GM21529 (cell line): ENCODE results near the gene MAST2.

Experiments
- ATAC-seq: cut with Tn5 transposase; IDR thresholded peaks from one replicate; pipeline ENCODE4 v1.9.1; 2021; ENCODE audit not compliant: unreplicated experiment

The MAST2 gene

DNA sequence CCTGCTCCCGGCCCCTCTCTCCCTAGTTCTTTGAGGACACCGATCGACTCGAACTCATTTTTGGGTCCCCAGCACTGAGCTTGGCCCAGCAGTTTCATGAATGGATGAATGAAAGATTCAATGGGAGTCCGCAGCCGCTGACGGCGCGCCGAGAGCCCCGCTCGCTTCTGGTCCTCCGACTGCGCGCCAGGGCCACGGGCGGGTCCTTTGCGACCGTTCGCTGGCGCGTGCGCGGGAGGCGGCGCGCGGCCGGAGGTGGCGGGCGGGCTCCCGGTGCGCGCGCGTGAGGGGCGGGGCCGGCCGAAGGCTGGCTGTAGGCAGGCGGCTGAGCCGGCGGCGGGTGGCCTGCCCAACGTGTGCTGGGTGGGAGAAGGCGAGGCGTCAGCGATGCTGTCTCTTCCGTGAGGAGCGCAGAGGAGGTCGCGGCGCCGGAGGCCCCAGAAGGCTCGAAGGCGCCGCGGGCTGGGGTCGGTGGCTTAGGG lies at the start of gene MAST2:
Gene MAST2 (plus strand): TSS at position 314 of the 482 bp plus-strand sequence. CDS start 284 bp downstream, outside the sequence.
- peak; percentile 81 for ATAC-seq

- ATAC-seq = no peak
These were observed 47.7 kb upstream of the MAST2 start for GRCh38 chr1:45755697-45756096.

DNA sequence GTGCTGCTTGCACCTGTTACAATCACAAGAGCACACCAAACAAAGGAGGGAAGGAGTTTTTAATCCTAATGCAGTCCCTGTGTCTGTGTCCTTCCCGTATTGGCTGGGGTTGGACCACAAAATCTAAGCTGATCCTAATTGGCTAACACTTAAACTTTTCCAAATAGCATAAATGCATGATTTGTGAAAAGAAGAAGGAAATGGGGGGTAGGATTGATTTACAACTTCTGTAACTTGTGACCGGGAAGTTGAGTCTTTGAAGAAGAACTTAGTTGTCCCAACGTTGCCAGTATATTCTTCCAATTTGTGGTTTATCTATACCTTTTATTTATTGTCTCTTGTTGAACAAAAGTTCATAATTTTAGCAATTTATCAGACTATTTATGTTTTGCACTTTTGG lies 41.1 kb upstream of the MAST2 start:
- no peak for ATAC-seq

GRCh38 chr1:45765999-45766792 lies 37.2 kb upstream of the MAST2 start:
- no peak for ATAC-seq

- no peak for ATAC-seq
These were observed 36.4 kb upstream of the MAST2 start for GRCh38 chr1:45767035-45767434.

DNA sequence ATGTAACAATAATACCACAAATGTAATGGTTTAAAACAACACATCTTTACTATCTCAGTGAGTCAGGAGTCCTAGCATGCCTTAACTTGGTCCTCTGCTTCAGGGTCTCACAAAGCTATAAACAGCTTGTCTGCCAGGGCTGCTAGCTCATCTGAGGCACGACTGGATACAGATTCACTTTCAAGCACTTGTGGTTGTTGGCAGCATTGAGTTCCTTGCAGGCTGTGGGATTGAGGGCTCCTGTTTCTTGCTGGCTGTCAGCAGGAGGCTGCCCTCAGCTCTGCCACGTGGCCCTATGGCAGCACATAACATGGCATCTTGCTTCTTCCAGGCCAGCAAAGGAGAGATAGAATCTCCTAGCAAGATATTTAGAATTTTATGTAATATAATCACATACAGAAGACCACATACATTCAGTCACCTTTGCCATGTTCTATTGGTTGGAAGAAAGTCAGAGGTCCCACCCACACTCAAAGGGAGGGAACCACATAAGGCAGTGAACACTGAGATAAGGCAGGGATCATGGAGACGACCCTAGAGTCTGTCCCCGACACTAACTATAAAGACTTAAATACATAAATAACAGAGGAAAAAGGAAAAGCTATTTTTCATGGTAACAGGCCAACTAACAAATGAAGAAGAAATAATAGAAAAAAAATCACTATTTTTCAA lies 34.0 kb upstream of the MAST2 start:
- ATAC-seq = no peak

- ATAC-seq = no peak
These were observed 30.4 kb upstream of the MAST2 start for GRCh38 chr1:45772971-45773370.

- no peak for ATAC-seq
These were observed 27.6 kb upstream of the MAST2 start for GRCh38 chr1:45775794-45776193.

GRCh38 chr1:45785583-45785982 lies 17.8 kb upstream of the MAST2 start:
- no peak for ATAC-seq

DNA sequence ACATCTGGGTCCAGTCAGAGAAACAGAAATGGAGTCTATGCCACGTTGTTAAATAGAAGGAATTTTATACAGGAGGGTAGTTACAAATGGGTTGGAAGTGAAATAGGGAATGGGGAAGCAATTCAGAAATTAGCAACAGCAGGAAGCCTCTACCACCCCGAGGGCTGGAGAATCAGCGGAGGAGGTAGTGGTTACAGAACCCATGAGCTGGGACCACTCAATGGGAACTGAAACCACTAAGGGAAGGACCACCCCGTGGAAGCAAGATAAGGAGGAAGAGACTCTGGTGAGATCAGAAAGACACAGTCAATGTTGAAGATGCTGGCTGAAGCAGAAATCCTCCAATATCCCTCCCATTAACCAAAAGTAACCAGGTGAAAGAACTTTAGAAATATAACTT lies 15.5 kb upstream of the MAST2 start:
- no peak for ATAC-seq

DNA sequence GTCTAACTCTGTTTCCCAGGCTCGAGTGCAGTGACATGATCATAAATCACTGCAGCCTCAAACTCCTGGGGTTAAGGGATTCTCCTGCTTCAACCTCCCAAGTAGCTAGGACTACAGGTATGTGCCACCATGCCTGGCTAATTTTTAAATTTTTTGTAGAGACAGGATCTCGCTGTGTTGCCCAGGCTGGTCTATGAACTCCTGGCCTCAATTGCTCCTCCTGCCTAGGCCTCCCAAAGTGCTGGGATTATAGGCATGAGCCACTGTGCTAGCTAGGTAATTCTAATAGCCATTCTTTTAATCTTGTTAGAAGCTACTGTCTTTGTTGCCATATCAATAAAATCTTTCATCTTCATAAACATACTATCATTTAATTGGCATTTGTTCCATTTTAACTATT lies 13.8 kb upstream of the MAST2 start:
- ATAC-seq = no peak

- ATAC-seq = no peak
These were observed 10.7 kb upstream of the MAST2 start for GRCh38 chr1:45792744-45793143.

- no peak for ATAC-seq
These were observed 9.3 kb upstream of the MAST2 start for GRCh38 chr1:45793942-45794604.

GRCh38 chr1:45796381-45796780 lies 7.0 kb upstream of the MAST2 start:
- no peak for ATAC-seq

DNA sequence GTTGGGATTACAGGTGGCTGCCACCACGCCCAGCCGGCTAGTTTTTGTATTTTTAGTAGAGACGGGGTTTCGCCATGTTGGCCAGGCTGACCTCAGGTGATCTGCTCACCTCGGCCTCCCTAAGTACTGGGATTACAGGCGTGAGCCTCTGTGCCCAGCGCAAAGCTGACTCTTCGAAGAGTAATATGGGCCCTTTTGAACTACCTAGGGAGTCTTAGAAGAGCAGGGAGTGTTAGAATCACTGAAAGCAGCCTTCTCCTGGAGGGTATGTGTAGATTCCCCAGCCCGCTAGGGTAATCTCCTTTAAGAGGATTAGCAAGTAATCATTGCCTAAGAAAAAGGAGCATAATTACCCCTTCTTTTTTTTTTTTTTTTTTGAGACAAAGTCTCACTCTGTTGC lies 6.5 kb upstream of the MAST2 start:
- ATAC-seq = no peak

- no peak for ATAC-seq
These were observed 2.5 kb upstream of the MAST2 start for GRCh38 chr1:45800899-45801298.

DNA sequence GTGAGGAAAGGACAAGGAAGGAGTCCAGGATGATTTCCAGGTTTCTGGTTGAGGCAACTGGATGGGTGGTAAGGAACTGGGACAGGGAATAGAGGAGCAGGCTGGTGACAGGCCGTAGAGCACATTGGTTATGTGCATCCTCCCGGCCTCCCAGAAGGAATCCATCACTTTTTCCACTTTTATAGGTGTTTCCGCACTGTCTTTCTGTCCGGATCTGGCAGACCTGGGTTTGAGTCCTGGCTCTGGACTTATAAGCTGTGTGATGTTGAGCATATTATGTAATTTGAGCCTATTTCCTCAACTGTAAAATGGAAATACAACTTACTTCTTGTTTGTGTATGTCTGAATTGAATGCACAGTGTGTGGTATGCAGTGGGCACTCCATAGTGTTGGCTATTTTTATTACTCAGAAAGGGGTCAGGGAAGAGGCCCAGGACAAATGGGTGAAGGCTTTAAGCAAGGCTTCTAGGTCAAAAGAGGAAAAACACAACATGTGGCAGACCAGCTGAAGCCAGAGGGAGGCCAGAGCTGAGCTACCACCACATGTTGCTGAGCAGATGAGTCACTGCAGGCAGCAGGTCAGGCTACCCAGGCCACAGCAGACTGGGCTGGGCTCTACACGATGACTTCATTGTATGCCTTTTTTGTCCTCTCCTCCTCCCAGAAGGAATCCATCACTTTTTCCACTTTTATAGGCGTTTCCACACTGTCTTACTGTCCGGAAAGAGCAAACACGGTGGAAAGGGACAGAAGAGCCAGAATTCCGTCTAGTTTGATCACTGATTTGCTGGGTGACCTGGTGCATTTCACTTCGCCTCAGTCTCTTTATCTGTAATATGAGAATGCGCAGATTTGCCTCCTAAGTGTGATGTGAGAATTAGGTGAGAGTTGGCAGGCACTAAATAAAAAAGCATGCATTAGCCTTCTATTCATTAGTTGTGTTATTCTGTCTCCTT lies 791 bp upstream of the MAST2 start:
- peak; percentile 36 for ATAC-seq

GRCh38 chr1:45803781-45804668 lies 613 bp downstream of the MAST2 start:
- ATAC-seq = peak; percentile 21

GRCh38 chr1:45804669-45804969 lies 1.2 kb downstream of the MAST2 start:
- no peak for ATAC-seq

DNA sequence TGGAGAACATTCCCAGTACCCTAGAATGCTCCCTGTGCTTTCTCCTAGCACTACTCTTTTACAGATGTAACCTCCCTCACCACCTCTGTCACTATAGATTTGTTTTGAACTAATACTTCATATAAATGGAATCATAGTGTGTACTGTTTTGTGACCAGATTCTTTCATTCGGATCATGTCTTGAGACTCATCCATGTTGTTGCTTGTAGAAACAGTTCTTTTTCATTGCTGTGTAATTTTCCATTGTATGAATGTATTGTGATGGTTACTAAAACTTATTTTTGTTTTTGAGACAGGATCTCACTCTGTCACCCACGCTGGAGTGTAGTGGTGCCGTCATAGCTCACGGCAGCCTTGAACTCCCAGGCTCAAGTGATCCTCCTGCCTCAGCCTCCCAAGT lies 2.7 kb downstream of the MAST2 start:
- no peak for ATAC-seq
